HepG2 (cell line): ENCODE data around the gene ZC3H7B. TPM values are rescaled to one million over a fixed set of nuclear protein-coding genes. Genes with fewer than 3 reads are reported as not detected.

Experiments
- CREB1 ChIP-seq, 2 experiments: fragments of 450-650 bp in 1 of 2; IDR thresholded peaks; 2 replicates each; pipeline ENCODE4 v1.6.1; 2016 to 2017; ENCODE audit warnings: control low read depth in 1 of 2, mild to moderate bottlenecking in 1 of 2, missing compliant biosample characterization in 1 of 2, missing genetic modification characterization in 1 of 2
- EEA1 ChIP-seq: sonication (generic); formaldehyde crosslinking; IDR thresholded peaks from 2 replicates; pipeline ENCODE4 v1.5.1; 2020; ENCODE audit warnings: mild to moderate bottlenecking, missing genetic modification reagents, borderline replicate concordance
- FIP1L1 ChIP-seq: fragments of 200-400 bp; formaldehyde crosslinking; IDR thresholded peaks from 2 replicates; pipeline ENCODE4 v1.6.1; 2018; ENCODE audit warnings: low read depth, mild to moderate bottlenecking, low read length, moderate library complexity, borderline replicate concordance; ENCODE audit not compliant: insufficient read depth
- HDAC2 ChIP-seq: sonication (generic); formaldehyde crosslinking; IDR thresholded peaks from 2 replicates; pipeline ENCODE4 v1.4.0; 2020; ENCODE audit warnings: missing genetic modification reagents
- KAT2B ChIP-seq: fragments of 150-350 bp; IDR thresholded peaks from 2 replicates; pipeline ENCODE4 v1.6.1; 2014; ENCODE audit warnings: low read depth, low read length, borderline replicate concordance
- MTA3 ChIP-seq: sonication (generic); formaldehyde crosslinking; IDR thresholded peaks from 2 replicates; pipeline ENCODE4 v1.4.0; 2020; ENCODE audit warnings: missing genetic modification reagents
- PHF21A ChIP-seq: sonication (generic); formaldehyde crosslinking; IDR thresholded peaks from 2 replicates; pipeline ENCODE4 v1.5.0; 2020; ENCODE audit warnings: mild to moderate bottlenecking, missing genetic modification reagents
- PRDM10 ChIP-seq: sonication (generic); formaldehyde crosslinking; IDR thresholded peaks from 2 replicates; pipeline ENCODE4 v1.4.0; 2020; ENCODE audit warnings: low read depth, missing genetic modification reagents
- PRDM15 ChIP-seq: sonication (generic); formaldehyde crosslinking; IDR thresholded peaks from 2 replicates; pipeline ENCODE4 v1.4.0; 2020; ENCODE audit warnings: missing genetic modification reagents
- REXO4 ChIP-seq: sonication (generic); formaldehyde crosslinking; IDR thresholded peaks from 2 replicates; pipeline ENCODE4 v1.8.0; 2022; ENCODE audit warnings: missing genetic modification reagents, mild to moderate bottlenecking, borderline replicate concordance
- SIX4 ChIP-seq: sonication (generic); formaldehyde crosslinking; IDR thresholded peaks from 2 replicates; pipeline ENCODE4 v1.4.0; 2020; ENCODE audit warnings: missing genetic modification reagents
- SRSF1 ChIP-seq: fragments of 200-400 bp; formaldehyde crosslinking; optimal IDR thresholded peaks from 2 replicates; pipeline ENCODE3; 2017; ENCODE audit warnings: mild to moderate bottlenecking, low read depth, low read length, moderate library complexity
- THAP7 ChIP-seq: sonication (generic); formaldehyde crosslinking; IDR thresholded peaks from 2 replicates; pipeline ENCODE4 v1.8.1; 2023; ENCODE audit warnings: mild to moderate bottlenecking, missing genetic modification reagents
- ZNF235 ChIP-seq: sonication (generic); formaldehyde crosslinking; IDR thresholded peaks from 2 replicates; pipeline ENCODE4 v1.8.1; 2023; ENCODE audit warnings: mild to moderate bottlenecking, missing genetic modification reagents, borderline replicate concordance
- ZNF276 ChIP-seq: sonication (generic); formaldehyde crosslinking; IDR thresholded peaks from 2 replicates; pipeline ENCODE4 v1.4.0; 2020; ENCODE audit warnings: mild to moderate bottlenecking, low read depth, missing genetic modification reagents
- ZNF530 ChIP-seq: sonication (generic); formaldehyde crosslinking; IDR thresholded peaks from 2 replicates; pipeline ENCODE4 v1.5.0; 2020; ENCODE audit warnings: low read depth, mild to moderate bottlenecking, missing genetic modification reagents
- ZNF550 ChIP-seq: sonication (generic); formaldehyde crosslinking; IDR thresholded peaks from 2 replicates; pipeline ENCODE4 v1.4.0; 2020; ENCODE audit warnings: mild to moderate bottlenecking, missing genetic modification reagents, borderline replicate concordance
- ZNF562 ChIP-seq: sonication (generic); formaldehyde crosslinking; IDR thresholded peaks from 2 replicates; pipeline ENCODE4 v1.8.0; 2022; ENCODE audit warnings: missing genetic modification reagents, borderline replicate concordance
- polyA plus RNA-seq, 8 experiments: library from polyadenylated mRNA; depleted of rRNA in 3 of 8; stranded (reverse) in 7 of 8; unstranded in 1 of 8; fragments of >200 nt; fragmentation: Illumina TruSeq in 4 of 8; extraction: Trizol in 4 of 8; gene quantifications; 2 replicates each; pipeline versions ENCODE4 v1.2.1 to v1.2.3, GENCODE V29; 2011 to 2016; ENCODE audit warnings: low read depth in 4 of 8, missing spikeins in 1 of 8, mixed read lengths in 1 of 8; ENCODE audit not compliant: insufficient read depth in 1 of 8
- total RNA-seq, 5 experiments: library from RNA; depleted of rRNA; stranded (reverse); fragments of >200 nt; fragmentation: Illumina TruSeq; extraction: Trizol; gene quantifications; 2 replicates each; pipeline ENCODE4 v1.2.3, GENCODE V29; 2016; ENCODE audit warnings: low read depth in 1 of 5

The ZC3H7B gene
- total and polyA plus RNA-seq, 2 of the 13 experiments (the other 11 are each of a cell fraction or from before 2014, with no cell fraction given), result 26.4 to 37.2 TPM

GRCh38 chr22:41285820-41286638, 15.3 kb upstream of the ZC3H7B start, which contains the start of gene RANGAP1 (continued):
- no peak for TF ChIP-seq KAT2B
- no peak for TF ChIP-seq PRDM10 (CRISPR knock-in tag)
- no peak for TF ChIP-seq ZNF550 (CRISPR knock-in tag)
- no peak; the same call in 1 of the 2 replicates for TF ChIP-seq PHF21A (CRISPR knock-in tag)
- TF ChIP-seq SIX4 (CRISPR knock-in tag), result no peak
- no peak for TF ChIP-seq PRDM15 (CRISPR knock-in tag)
- TF ChIP-seq HDAC2 (CRISPR knock-in tag), result peak; percentile 48
- no peak for TF ChIP-seq FIP1L1
- no peak for TF ChIP-seq EEA1 (CRISPR knock-in tag)
- no peak for TF ChIP-seq THAP7
- TF ChIP-seq REXO4 (CRISPR knock-in tag), result no peak
- TF ChIP-seq ZNF235 (CRISPR knock-in tag), result no peak
- TF ChIP-seq SRSF1, result peak; percentile 37
- TF ChIP-seq ZNF276, result no peak
- TF ChIP-seq ZNF562 (CRISPR knock-in tag), result no peak
- TF ChIP-seq CREB1 (IDR thresholded peaks at IDR 0.05), result peak; percentile 64
- TF ChIP-seq CREB1 (CRISPR knock-in tag; IDR thresholded peaks at IDR 0.05), result peak; percentile 89
- no peak for TF ChIP-seq ZNF530 (CRISPR knock-in tag)
- TF ChIP-seq MTA3 (CRISPR knock-in tag), result no peak
